Stimulated activated CD4-positive, alpha-beta T cell treated with anti-CD3 and anti-CD28 coated beads, TNF-alpha, amount 100 ng/mL, for 24 hours (primary cell): ENCODE measurements around the gene CMIP.
"Not testable (repeated sequence)": the region's sequence is repeated elsewhere in the genome, so short reads cannot be mapped to it uniquely, and the experiment has no call there.

Source experiments
- DNase-seq, 3 experiments: peaks; one replicate each; pipeline ENCODE4 v3.0.0-alpha.2; 2020; ENCODE audit warnings: low read depth in 3 of 3

CMIP gene

GRCh38 chr16:81719993-81720392 lies 275.4 kb downstream of the CMIP start:
- DNase-seq, result no peak

DNA sequence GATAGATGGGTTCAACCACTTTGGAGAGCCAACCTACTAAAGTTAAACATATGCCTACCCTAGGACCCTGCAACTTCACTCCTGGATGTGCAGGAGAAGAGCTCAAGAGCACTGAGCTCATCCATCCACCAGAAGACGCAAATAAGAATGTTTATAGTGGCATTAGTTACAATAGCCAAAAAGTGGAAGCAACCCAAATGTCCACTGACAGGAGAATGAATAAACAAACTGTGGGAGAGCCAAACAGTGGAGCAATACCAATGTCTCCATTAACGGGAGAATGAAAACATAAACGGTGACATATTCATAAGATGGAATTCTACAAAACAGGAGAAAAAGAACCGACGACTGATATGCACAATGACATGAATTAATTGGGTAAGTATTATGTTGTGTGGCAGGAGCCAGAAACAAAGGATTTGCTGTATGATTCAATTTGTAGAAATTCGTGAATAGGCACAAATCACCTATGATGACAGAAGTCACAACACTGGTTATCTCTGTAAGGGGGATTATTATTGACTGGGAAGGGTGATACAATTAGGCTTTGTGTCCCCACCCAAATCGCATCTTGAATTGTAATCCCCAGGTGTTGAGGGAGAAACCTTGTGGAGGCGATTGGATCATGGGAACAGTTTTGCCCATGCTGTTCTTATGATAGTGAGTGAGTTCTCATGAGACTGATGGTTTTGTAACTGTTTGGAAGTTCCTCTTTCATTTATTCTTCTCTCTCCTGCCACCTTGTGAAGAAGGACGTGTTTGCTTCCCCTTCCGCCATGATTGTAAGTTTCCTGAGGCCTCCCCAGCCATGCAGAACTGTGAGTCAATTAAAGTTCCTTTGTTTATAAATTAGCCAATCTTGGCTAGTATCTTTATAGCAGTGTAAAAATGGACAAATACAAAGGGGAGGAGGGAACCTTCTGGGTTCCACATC lies 276.6 kb downstream of the CMIP start:
- DNase-seq, result no peak

DNA sequence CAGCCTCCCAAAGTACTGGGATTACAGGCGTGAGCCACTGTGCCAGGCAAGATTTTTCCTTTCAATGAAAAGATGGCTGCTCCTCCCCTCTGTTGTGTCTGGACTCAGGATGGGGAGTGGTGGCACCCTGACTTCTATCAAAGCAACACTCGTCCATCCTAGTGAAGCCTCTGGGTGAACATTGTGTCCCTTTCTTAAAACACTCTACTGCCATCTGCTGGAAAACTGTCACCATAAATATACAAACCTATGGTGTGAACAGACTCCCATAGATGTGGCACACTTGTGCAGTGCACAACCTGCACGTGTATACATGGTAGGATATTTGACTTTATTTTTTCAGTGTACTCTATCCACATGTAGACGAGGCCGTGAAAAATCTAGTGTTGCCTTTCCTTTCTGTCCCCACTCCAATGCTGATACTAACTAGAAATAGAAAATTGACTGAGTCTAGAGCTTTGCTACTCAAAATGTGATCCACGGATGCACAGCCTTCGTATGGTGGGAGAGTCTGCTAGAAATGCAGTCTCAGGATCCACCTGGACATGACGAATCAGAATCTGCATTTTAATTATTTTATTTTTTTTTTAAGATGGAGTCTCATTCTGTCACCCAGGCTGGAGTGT lies 278.6 kb downstream of the CMIP start:
- peak in 1 of 3 experiments; percentile 51 for DNase-seq

- no peak for DNase-seq
Observed at GRCh38 chr16:81728435-81728834, 283.8 kb downstream of the CMIP start.

GRCh38 chr16:81729451-81729850 lies 284.8 kb downstream of the CMIP start:
- DNase-seq, result no peak

- DNase-seq, result peak in 2 of 3 experiments; percentile 25 to 62
Observed at GRCh38 chr16:81730090-81731051, 285.8 kb downstream of the CMIP start.

DNA sequence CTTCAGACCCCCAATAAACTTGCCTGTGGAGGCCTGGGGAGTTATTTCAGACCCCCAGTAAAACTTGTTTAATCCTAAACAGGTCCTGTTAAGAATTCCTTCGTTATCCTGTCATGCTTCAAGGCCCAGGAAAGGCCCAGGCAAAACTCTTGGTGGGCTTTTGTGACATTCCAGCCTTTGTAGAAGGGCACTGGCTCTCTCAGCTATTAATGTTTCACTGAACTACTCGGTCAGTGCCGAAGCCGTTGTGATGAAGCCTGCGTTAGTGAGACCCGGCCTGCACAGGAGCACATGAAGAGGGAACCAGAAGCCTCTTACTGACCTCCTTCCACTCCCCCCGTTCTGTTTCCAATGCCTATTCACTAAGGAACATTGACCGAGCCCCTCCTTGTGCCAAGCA lies 287.0 kb downstream of the CMIP start:
- no peak for DNase-seq

GRCh38 chr16:81732699-81733098 lies 288.1 kb downstream of the CMIP start:
- DNase-seq, result no peak

- no peak for DNase-seq
Observed at GRCh38 chr16:81733295-81733694, 288.7 kb downstream of the CMIP start.

- DNase-seq, result no peak
Observed at GRCh38 chr16:81734632-81735434, 290.2 kb downstream of the CMIP start.

DNA sequence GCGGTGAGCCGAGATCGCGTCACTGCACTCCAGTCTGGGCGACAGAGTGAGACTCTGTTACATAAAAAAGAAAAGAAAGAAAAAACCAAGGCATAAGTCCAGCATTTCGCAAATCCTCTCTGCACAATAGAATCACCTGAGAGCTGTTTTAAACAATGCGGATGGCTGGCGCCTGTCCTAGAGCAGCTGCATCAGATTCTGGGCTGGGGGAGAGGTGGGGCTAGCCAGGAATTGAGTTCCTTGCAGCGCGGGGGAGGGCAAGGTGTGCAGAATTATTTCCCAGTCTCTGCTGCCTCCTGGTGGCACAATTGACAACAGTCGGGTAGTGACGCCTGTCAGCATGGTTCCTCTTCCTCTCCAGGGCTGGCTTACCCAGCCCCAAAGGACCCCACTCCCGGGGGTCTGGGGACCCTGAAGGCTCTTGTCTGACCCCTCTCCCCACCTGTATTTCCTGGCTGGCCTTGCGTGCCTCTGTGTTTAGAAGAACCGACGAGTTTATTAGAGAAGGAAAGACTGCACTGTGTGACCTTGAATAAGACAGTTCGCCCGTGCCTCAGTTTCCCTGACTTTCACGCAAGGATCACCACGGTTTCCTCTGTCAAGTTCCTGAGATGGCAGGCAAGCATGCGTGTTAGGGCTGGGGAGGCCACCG lies 293.4 kb downstream of the CMIP start:
- DNase-seq, result peak; percentile 71 to 84 (median 82)

DNA sequence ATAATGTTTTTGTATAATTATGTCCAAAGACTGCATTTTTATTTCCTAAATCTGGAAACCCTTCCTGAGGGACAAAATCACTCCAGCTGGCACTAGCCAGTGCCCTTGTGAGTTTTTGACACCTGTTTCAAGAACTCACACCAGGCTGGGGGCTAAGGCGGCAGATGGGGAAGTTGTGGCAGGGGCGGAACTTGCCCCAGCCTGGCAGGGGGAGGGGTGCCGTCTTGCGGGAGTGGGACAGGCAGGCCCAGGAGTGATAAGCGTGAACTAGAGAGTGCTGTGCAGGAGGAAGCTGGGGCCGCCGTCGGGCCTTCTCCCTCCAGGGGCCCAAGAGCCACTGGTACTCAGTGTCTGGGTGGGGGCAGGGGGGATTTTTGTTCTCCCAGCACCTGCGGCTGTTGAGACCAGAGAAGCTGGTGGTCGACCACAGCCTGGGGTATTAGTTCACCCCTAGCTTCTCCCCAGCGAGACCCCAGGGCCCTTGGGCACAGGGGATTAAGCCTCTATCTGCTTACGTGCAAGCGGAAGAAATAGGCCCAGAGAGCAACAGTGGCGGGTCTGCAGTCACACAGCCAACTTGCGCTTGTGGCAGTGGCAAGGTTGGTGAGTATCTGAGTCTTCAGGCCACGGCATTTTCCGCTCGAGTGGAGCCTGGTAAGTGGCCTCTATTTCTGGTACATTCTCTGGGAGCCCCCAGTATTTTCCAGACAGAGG lies 294.3 kb downstream of the CMIP start:
- DNase-seq, result no peak

DNA sequence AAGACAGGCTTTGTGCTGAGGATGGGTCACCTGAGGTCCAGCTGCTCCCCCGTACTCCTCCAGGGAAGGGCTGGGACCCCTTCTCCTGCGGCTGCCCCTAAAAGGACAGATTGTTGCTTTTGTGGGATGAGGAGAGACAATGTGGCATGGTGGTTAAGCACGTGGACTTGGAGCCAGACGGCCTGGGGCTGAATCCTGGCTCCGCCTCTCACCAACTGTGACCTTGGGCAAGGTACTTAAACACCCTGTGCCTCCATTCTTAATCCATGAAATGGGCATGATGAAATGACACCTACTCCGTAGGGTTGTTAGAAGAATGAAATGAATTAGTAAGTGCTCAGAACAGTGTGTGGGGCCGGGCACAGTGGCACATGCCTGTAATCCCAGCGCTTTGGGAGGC lies 294.9 kb downstream of the CMIP start:
- DNase-seq, result no peak

- DNase-seq, result no peak
Observed at GRCh38 chr16:81740169-81740568, 295.6 kb downstream of the CMIP start.

DNA sequence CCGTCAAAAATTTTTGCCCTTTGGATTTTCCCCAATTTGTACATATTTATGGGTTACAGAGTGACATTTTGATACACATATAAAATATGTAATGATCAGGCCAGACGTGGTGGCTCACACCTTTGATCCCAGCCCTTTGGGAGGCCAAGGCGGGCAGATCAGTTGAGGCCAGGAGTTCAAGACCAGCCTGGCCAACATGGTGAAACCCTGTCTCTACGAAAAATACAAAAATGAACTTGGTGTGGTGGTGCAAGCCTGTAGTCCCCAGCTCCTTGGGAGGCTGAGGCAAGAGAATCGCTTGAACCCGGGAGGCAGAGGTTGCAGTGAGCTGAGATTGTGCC lies 296.8 kb downstream of the CMIP start:
- not testable (repeated sequence) for DNase-seq

DNA sequence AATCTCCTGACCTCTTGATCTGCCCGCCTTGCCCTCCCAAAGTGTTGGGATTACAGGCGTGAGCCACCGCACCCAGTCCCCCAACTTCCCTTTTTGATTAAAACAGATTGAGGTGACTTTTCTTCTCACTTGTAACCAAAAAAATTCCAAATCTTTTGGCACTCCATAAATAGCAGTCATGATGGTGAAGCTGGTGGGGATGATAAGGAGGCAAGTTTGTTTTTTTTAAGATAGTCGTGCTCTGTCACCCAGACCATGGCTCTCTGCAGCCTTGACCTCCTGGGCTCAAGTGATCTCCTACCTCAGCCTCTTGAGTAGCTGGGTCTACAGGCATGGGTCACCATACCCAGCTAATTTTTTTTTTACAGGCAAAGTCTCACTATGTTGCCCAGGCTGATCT lies 299.8 kb downstream of the CMIP start:
- no peak for DNase-seq

- no peak for DNase-seq
Observed at GRCh38 chr16:81744911-81745310, 300.3 kb downstream of the CMIP start.

- DNase-seq, result peak; percentile 63 to 72 (median 69)
Observed at GRCh38 chr16:81745704-81746558, 301.3 kb downstream of the CMIP start.

GRCh38 chr16:81746566-81746965 lies 302.0 kb downstream of the CMIP start:
- DNase-seq, result no peak
